SK-N-MC (cell line): ENCODE results near the gene WNT8A.

Experiments
- EZH2 ChIP-seq: fragments of 200-600 bp; sonication (generic); IDR thresholded peaks from one replicate; pipeline ENCODE4 v1.6.1; 2017; ENCODE audit warnings: antibody characterized with exemption
- POLR2AphosphoS5 ChIP-seq: IDR thresholded peaks from 2 replicates; pipeline ENCODE4 v1.6.1; 2012; ENCODE audit warnings: mild to moderate bottlenecking, low read depth, low read length, borderline replicate concordance

DNA sequence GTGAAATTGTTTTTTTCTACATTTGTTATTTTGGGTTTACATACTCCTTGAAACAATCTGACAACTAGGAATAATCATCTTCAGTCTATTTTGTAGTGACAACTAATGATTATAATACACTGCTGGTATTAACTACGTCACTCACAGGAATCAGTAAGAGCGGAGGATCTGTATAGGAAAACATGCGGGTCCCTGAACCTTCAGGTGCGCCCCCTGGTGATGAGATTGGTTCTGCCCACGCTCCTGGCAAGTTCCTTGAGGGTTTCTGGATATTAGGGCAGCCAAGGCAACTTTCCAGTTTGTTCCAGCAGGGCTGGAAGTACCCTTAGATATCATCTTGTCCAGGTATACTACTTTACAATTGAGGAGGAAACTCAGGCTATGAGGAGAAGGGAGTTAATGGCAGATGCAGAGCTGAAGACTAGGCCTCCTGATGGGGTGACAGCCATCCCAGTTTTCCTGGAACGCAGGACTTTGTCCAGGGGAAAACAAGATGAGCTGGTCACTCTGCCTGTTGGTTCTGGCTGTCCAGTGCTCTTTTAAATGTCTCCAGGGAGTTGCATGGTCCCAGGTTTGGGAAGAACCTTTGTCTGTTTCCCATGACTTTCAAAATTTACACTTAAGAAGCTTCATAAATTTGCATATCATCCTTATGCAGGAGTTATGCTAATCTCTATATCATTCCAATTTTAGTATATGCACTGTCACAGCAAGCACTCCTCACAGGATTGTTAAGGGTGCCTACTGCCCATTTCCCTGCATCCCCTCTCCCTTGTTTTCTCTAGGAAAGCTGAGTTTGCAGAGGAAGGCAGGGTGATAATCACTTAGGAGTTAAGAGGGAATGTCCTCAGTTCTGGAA, 14.9 kb upstream of the WNT8A start:
- TF ChIP-seq EZH2 (no peak), POLR2AphosphoS5 (no peak)
